Stimulated activated CD8-positive, alpha-beta memory T cell treated with anti-CD3 and anti-CD28 coated beads, Interleukin-4, amount 100 ng/mL, for 1 hour (primary cell): ENCODE data around the gene SPAG8.

ENCODE experiments used
- DNase-seq, 2 donors: peaks; one replicate each; pipeline ENCODE4 v3.0.0-alpha.2; 2020; ENCODE audit warnings: low read depth in 2 of 2, low spot score in 1 of 2

Gene SPAG8

DNA sequence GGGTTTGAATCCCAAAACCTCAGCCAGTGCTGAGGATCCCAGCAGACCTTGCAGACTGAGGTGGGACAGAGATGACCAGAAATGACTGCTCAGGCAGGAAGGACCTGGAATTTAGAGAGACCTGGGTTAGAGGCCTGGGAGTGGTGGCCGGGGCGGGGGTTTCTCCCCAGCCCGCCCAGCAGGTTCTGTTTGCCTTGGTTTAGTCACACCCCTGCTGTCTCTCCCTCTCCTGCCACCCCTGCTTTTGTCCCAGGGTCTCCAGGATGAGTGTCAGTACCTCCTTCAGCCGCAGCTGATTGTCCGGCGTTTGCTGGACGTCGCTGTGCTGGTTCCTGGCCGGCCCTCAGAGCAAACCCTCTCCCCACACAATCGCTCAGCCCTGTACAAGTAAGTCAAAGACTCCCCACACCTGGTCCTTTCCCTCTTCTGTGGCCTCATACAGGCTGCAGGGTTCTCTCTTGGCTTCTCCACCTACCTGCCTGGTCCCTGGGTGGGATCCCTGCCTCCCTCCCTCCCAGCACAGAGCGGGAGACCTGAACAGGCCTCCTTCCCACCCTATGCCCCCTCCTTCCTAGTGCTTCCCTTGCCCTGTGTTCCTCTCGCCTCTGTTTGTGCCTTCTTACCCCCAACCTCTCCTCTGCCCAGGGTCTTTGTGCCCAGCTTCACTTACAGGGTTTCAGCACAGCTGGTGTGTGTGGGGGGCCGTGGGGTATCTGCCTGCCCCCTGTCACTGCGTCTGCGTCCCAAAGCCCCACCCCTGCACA lies 29.0 kb upstream of the SPAG8 start:
- no peak for DNase-seq

DNA sequence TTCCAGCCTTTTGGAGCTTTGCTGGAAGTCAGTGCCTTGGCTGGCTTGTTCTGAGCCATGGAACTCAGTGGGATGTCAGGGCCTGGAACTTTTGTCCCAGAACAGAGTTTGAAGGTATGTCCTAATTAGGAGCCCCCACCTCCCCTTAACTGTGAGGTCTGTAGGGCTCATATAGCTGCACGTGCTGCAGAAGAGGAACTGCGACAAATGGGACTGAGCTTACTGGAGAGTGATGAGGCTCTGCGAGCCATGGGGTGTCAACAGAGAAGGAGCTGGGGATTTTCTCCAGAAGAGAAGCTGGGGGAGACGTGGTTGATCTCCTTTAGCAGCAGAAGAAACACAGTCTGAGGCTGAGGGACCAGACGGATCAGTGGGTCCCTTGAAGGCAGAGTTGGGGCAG lies 27.9 kb upstream of the SPAG8 start:
- DNase-seq, result no peak

DNA sequence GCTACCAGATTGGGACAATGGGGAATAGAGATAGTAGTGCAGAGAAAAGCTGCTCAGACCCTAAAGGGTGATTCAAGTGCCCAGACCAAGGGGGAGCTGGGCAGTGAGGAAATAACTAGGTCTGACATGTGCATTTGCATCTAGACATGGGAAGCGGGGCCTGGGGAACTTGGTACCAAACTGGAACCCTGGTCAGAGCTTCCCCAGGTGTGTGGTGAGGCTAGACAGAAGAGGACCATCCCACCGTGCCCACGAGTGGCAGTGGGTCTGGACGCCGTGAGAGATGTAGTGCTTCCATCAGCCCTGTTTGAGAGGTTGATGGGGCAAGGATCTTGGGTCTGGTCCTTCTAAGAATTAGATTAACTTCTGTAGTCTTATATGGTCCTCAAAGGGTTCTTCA lies 24.5 kb upstream of the SPAG8 start:
- DNase-seq, result no peak

GRCh38 chr9:35835766-35836165 lies 23.7 kb upstream of the SPAG8 start:
- no peak for DNase-seq

DNA sequence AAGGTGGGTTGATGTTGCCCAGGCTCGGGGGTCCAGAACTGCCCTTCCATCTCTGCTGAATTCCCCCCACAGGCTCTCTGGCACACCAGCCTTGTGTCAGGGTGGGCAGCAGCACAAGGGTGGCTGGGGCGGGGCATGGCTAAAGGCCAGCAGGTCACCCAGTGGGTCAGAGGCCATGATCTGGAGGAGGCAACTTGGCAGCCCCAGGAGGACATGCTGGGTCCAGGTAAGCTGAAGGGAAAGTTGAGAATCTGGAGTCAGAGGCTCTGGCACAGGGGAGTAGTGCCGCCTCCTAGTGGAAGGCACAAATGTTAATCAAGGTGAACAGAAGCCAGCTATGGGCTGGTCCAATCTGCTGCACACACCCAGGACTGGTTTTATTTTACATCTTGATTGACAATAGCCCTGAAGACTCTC lies 23.2 kb upstream of the SPAG8 start:
- DNase-seq, result no peak

DNA sequence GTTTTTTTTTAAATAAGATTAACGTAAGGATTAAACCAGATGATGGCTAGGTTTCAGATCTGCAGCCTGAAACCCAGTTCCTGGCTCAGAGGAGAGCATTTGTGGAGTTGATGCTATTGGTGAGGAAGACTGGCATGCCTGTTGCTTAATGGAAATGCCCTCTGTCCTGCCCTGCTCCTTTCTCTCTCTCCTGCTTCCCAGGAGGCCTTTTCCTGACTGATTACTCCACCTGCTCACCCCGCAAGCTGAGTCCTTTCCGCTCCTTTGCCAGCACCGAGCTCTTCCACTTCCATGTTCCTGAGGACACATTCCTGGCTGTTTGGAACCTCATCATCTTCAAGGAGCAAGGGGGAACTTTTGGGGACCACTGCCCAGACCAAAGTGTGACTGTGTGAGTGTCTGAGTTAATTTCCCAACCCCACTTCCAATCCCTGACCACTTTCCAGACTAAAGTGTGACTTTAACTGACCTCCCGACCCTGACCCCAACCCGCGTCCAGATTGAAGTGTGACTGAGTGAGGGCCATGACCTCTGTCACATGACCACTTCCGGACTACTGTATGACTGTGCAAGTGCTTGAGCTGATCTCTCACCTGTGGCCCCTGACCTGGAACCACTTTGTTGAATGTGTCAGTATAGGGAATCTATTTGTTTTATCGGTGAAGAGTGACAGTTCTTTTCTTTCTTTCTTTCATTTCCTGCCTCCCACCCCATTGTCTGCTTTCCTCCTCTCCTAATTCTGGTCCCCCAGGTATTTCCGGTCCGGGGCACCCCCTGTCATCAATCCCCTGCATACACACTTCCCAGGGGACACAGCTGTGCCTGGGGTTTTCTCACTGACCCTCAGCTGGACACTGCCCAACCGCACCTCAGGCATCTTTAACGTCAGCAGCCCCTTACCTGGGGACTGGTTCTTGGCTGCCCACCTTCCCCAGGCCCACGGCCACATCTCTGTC lies 22.5 kb upstream of the SPAG8 start:
- no peak for DNase-seq

GRCh38 chr9:35832814-35833213 lies 20.8 kb upstream of the SPAG8 start:
- no peak for DNase-seq

- no peak for DNase-seq
Observed at GRCh38 chr9:35831040-35831439, 19.0 kb upstream of the SPAG8 start.

DNA sequence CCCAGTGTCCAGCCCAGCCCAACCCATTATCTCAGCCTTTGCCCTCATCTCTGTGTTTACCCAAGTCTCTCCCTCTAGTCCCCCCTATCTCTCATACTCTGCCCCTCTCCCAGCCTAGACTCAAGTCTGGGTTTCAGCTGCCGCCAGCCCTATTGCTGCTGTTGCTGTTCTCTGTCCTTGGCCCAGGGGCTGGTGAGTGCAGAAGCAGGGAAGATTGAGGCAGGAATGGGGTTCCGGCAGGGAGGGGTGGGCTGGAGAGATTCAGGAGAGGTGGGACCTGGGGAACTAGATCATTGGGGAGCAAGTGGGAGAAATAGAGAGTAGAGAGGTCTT lies 17.7 kb upstream of the SPAG8 start:
- no peak for DNase-seq

GRCh38 chr9:35829084-35829763 lies 17.2 kb upstream of the SPAG8 start, which contains the start of gene TMEM8B:
TSS of gene TMEM8B (plus strand) at chr9:35829228. CDS start at chr9:35829448, 220 bp downstream.
- peak; percentile 86 to 89 for DNase-seq

- no peak for DNase-seq
Observed at GRCh38 chr9:35828716-35829083, 16.6 kb upstream of the SPAG8 start, which contains the start of gene FAM221B. TSS of gene FAM221B (minus strand) at chr9:35828732. CDS start at chr9:35826161, 2,571 bp downstream.

DNA sequence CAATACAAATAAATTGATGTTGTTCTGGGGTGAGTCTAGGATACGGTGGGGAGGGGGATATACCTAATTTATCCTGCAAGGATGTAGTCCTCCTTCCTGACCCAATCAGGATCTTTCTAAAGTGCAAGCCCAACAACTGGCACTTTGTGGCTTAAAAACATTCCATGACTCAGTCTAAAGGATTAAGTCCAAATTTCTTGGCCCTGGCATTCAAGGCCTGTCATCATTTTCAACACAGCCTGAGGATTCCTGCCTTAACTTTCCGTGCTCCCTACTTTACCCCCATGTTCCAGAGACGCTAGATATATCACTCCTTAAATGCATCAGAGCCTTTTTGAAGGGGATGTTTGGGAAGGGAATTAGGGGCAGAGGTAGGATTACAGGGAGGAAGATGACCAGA lies 15.4 kb upstream of the SPAG8 start:
- DNase-seq, result no peak

- no peak for DNase-seq
Observed at GRCh38 chr9:35826071-35826701, 14.1 kb upstream of the SPAG8 start.

GRCh38 chr9:35822926-35823325 lies 10.9 kb upstream of the SPAG8 start:
- no peak for DNase-seq

DNA sequence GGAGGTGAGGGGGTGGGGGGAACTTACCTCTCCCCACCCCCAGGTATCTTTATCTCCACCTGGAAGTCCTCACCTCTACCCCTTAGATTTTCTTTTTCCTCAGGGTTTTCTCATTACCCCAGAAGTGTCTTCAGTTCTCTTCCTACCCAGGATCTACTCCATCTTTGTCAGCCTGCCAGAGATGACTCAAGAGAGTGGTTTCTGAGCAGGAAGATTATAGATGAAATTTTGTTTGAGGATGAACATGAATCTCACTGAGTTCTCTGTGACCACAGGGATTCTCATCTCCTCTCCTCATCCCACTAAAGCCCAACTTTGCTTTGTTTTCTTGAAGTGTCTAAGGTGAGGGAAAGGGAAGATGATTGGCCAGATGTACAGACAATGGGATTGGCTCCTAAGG lies 8.0 kb upstream of the SPAG8 start:
- no peak for DNase-seq

DNA sequence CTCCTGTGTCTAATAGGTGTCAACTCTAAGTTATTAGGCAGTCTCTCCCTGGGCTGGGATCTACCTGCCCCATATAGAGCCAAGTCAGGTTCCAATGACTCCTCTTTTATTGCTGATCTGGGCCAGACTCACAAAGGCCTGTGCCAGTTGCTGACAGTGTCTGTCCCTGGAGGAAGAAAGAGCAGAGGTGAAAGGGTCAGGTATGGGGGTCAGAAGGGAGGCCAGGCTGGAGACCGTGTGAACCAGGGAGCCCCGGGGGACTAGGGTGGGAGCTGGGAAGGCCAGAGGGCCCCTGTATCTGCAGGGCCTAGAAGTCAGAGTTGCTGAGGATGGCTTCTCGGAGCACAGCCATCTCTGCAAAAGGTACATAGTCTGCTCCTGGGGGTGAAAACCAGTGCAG lies 6.3 kb upstream of the SPAG8 start:
- no peak for DNase-seq

DNA sequence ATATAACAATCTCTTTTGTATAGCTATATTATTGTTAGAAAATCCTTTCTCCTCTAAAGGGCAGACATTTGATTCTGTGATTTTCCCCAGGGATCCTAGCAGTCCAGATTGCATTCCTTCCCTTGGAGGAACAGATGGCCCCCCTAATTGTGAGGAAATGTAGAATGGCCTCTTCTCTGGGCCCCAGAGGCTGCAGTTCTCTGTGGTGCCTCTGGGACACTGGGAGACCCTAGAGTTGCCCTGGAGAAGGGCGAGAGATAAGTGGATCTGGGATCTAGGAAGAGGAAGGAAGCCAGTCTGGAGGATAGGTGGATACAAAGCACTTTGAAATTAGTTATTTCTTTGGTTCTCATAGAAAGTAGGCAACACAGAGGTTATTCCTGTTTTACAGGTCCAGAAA lies 4.6 kb upstream of the SPAG8 start:
- no peak for DNase-seq

DNA sequence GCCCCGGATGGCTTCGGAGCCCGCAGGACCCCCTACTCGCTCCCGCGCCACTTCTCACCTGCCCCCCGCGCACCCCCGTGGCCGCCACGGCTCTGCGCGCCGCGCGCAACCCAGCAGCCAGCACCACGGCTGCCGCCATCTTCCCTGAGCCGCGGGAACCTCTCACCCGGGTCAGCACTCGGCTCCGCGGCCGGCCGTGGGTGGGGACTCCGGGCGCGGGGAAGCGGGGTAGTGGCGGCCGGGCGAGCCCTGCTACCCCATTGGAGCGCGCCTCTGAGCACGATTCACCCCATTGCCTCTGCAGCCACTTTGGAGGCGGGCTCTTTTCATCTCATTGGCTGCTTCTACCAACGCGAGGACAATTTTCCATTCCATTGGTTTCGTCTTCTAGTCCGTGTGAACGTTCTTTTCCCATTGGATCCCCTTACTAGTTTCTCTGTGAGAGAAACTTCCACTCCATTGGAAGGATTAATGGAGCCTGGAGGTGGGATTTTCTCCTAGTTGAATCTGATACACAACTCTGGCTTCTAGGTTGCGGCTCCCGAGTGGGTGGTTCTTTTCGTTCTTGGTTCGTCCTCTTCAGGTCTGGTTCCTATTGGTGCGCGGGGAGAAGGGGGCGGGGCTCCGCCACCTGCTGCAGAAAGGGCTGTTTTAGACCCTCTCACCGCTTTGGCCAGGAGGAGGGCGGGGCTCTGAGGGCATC lies 2.9 kb upstream of the SPAG8 start, which contains the start of gene HINT2:
Gene HINT2 (minus strand): TSS at position 202 of the 703 bp plus-strand sequence. CDS start 63 bp downstream, at position 139.
- peak; percentile 88 to 94 for DNase-seq

DNA sequence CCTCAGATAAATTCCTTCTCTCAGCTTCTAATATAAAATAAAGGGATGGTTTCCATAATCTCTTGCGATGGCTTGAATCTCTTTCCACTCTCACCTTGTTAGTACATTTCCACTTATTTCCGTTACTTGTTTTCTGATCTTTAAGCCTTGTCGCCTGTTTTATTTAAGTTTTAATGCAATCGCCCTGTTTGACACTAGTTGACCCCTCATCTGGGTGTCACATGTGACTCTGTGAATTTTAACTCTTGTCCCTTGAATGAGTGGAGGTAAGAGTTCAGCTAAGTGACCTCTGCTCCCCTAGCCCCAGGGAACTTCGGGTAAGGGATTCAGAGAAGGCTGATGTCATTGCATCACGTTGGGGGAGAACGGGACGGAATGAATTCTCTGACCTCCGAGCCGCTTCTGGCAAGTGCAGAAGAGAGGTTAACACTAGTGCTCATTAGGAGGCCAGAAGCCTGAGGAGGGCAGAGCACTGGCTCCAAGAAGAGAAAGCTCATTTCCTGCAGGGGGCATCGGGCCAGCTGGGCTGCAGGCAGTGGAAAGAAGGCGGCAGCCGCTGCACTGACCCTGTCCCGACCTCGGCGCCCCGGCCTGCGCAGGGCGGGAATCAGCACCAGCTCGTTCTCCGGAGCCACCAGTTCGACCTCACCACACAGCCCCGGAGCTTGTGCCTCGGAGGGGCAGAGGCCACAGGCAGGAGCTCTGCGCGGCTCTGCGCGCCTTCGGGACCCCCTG lies 2.2 kb upstream of the SPAG8 start:
- peak in 1 of 2 donors; percentile 9 for DNase-seq
